ENCODE data around the gene C3orf20. TPM values are rescaled to one million over a fixed set of nuclear protein-coding genes. Genes with fewer than 3 reads are reported as not detected.

The C3orf20 gene
- total RNA-seq, 2 experiments from 2014 or later, result 0.20 to 0.23 TPM

DNA sequence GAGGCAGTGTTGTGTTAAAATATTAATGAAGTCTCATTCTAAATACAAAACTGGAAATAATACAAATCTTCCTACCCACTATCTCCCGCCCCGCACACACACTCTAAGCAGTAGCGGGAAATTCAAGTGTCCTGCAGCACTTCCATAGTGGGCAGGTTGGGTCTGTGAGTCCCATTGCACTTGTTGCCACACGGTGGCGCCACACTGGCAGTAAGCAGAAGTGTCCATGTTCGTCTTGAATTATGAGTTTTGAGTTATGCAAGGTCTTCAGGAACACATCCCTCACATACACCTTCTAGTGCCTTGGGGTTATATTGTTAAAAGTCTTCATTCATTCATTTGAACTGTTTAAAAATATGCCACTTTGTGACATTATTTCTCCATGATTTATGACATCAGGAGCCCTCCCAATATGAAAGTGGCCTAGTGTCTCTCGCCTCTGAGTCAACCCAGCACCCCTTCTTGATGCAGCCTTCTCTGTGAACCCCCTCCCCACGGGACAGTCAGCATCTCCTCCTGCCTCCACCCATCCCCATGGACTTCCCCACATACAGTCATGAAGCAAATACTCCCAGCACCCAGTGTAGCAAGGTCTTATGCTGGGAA lies 41.0 kb upstream of the C3orf20 start:
- CTCF ChIA-PET, result interaction anchor here (1.0 to 1.9 kb wide), 9 partner anchors 11 to 289 kb away, joined by 3 to 8 read pairs (median 3); partner anchors contain the start of gene CCDC174
- H3K27me3 Mint-ChIP-seq, result peaks cover 29% of the 10 kb centered on the region
- H3K27ac Mint-ChIP-seq, result no peak overlapping the region
- DNase-seq (peak; percentile 71), ATAC-seq (peak; percentile 86)
- no peak overlapping the region for H3K4me3 Mint-ChIP-seq
- intact Hi-C loops (cut with micrococcal nuclease), result loop anchor here (5.0 kb wide), 1 partner anchor 288 kb away; no protein-coding TSS in a partner anchor
- TF ChIP-seq, protein P1, sequence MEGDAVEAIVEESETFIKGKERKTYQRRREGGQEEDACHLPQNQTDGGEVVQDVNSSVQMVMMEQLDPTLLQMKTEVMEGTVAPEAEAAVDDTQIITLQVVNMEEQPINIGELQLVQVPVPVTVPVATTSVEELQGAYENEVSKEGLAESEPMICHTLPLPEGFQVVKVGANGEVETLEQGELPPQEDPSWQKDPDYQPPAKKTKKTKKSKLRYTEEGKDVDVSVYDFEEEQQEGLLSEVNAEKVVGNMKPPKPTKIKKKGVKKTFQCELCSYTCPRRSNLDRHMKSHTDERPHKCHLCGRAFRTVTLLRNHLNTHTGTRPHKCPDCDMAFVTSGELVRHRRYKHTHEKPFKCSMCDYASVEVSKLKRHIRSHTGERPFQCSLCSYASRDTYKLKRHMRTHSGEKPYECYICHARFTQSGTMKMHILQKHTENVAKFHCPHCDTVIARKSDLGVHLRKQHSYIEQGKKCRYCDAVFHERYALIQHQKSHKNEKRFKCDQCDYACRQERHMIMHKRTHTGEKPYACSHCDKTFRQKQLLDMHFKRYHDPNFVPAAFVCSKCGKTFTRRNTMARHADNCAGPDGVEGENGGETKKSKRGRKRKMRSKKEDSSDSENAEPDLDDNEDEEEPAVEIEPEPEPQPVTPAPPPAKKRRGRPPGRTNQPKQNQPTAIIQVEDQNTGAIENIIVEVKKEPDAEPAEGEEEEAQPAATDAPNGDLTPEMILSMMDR (IDR thresholded peaks at IDR 0.05), result peak; percentile 79
- H3K36me3 Mint-ChIP-seq (ENCODE audit: low read depth), result no peaks in the 10 kb centered on the region
- POLR2A ChIA-PET, result no interaction called here
- no peaks in the 10 kb centered on the region for H3K4me1 Mint-ChIP-seq (ENCODE audit: low read depth)
- no peaks in the 10 kb centered on the region for H3K9me3 Mint-ChIP-seq

DNA sequence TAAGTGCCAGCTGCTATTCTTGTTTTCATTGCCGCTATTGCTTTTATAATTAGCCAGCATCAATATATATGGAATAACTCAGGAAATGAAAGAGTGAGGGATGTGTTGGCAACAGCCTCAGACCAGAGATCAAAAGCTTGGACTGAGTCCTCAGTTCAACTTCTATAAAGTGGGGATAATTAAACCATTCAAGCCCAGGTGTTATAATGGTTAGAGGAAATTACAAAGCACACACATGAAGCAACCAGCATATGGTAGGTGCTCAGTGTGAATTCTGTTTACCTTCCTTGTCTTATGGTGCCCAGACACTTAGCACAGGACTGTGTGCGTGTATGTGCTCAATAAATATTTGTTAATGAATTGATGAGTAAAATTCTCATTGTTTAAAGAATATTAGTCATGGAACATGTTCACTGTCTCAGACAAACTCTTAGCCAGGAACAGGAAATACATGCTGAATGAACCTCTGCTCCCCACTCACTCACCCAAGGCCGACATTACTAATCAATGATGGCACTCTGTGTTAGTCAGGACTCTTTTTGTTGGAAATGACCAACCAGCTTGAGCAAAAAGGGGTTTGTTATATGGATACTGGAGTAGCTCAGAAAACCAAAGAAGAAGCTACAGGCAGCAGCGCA lies 40.1 kb upstream of the C3orf20 start:
- DNase-seq (no peak), ATAC-seq (no peak)
- ChIA-PET POLR2A (no interaction called here), CTCF (interaction anchor here (1.0 to 3.0 kb wide), 9 partner anchors 12 to 288 kb away, joined by 3 to 15 read pairs (median 3); no protein-coding TSS in a partner anchor)
- Mint-ChIP-seq H3K27me3 (peaks cover 31% of the 10 kb centered on the region), H3K4me3 (no peak overlapping the region), H3K4me1 (ENCODE audit: low read depth) (no peaks in the 10 kb centered on the region), H3K9me3 (no peaks in the 10 kb centered on the region), H3K36me3 (ENCODE audit: low read depth) (no peaks in the 10 kb centered on the region), H3K27ac (no peak overlapping the region)
- intact Hi-C loops (cut with micrococcal nuclease), result loop anchor here (5.0 kb wide), 1 partner anchor 287 kb away; no protein-coding TSS in a partner anchor
- TF ChIP-seq, protein P1 (IDR thresholded peaks at IDR 0.05), result no peak

DNA sequence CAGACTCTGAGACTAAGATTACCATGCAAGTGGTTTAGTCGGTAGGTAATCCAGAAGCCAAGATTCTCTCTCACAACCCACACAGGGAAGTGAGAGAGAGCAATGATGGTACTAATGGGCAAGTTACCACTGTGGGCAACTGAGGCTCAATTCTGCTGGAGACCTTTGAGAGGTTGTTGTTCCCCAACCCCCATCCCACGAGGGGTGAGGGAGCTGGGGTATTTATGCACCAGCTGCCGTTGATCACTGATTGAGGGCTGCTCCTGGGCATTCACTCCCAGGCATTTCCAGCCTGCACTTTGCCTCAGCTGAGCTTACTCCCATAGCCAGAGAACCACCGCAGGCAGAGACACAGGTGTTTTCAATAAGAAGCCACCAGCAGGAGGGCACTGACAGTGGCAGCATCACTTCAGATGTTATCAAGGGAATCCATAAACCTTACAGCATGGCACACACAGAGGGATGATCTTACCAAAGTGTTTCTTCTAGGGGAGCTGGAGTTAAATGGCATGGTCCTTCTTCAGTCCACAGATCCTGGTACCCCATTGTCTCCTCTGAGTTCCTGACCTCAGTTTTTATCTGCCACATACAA lies 38.3 kb upstream of the C3orf20 start:
- CTCF ChIA-PET, result interaction anchor here (1.1 to 3.0 kb wide), 4 partner anchors 11 to 285 kb away, joined by 3 to 15 read pairs (median 4); partner anchors contain the start of gene CCDC174
- H3K4me3 Mint-ChIP-seq, result no peak overlapping the region
- intact Hi-C loops (cut with micrococcal nuclease), result no loop called here
- TF ChIP-seq, protein P1 (IDR thresholded peaks at IDR 0.05), result no peak
- H3K36me3 Mint-ChIP-seq (ENCODE audit: low read depth), result no peaks in the 10 kb centered on the region
- H3K9me3 Mint-ChIP-seq, result no peaks in the 10 kb centered on the region
- no peak for DNase-seq
- H3K27me3 Mint-ChIP-seq, result peaks cover 35% of the 10 kb centered on the region
- no peak overlapping the region for H3K27ac Mint-ChIP-seq
- H3K4me1 Mint-ChIP-seq (ENCODE audit: low read depth), result no peaks in the 10 kb centered on the region
- POLR2A ChIA-PET, result no interaction called here
- ATAC-seq, result no peak

DNA sequence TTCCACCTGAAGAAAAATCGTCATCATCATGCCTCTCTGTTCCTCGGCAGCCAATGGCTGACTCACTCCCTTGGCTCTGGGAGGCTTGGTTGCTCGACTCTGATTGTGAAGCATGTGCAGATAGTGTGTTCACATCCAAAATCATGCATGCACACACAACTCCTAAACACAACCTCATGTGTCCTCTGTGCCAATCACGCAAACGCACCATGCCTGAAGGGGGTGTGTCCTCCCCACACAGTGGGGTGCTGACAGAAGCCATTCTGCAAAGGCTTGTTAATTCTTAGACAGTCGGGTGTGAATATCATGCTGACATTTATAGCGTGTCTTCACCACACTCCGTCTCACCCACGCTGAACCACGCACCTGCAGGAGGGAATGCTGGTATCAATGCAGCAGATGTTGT lies 34.8 kb upstream of the C3orf20 start:
- no peaks in the 10 kb centered on the region for H3K4me1 Mint-ChIP-seq (ENCODE audit: low read depth)
- peaks cover 33% of the 10 kb centered on the region for H3K27me3 Mint-ChIP-seq
- H3K9me3 Mint-ChIP-seq, result no peaks in the 10 kb centered on the region
- ChIA-PET POLR2A (no interaction called here), CTCF (interaction anchor here (0.7 to 1.4 kb wide), 2 partner anchors 10 to 715 kb away, joined by 3 read pairs; no protein-coding TSS in a partner anchor)
- intact Hi-C loops (cut with micrococcal nuclease), result no loop called here
- TF ChIP-seq, protein P1 (IDR thresholded peaks at IDR 0.05), result no peak
- no peak for ATAC-seq
- no peak overlapping the region for H3K4me3 Mint-ChIP-seq
- H3K36me3 Mint-ChIP-seq (ENCODE audit: low read depth), result no peaks in the 10 kb centered on the region
- DNase-seq, result no peak
- H3K27ac Mint-ChIP-seq, result no peak overlapping the region

DNA sequence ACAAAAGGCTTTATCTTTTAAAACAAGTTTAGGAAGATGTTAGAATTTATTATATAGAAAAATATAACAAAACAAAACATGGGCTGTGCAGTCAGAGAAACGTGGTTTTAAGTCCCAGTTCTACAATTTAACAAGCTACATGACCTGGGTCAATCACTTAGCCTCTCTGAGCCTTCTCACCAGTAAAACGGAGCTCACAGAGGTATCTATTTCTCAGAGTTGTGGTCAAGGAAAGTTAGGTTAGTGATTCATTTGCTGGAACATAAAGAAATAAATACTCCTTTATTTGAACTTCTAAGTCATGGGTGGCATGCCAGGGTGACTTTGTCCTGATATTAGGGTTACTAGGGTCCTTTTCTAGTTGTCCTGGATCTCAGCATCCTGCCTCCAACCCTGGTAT lies 34.2 kb upstream of the C3orf20 start:
- no peak overlapping the region for H3K27ac Mint-ChIP-seq
- TF ChIP-seq, protein P1 (IDR thresholded peaks at IDR 0.05), result no peak
- no peak for ATAC-seq
- intact Hi-C loops (cut with micrococcal nuclease), result no loop called here
- H3K27me3 Mint-ChIP-seq, result peaks cover 29% of the 10 kb centered on the region
- H3K9me3 Mint-ChIP-seq, result no peaks in the 10 kb centered on the region
- ChIA-PET CTCF (no interaction called here), POLR2A (no interaction called here)
- H3K4me1 Mint-ChIP-seq (ENCODE audit: low read depth), result no peaks in the 10 kb centered on the region
- H3K4me3 Mint-ChIP-seq, result no peak overlapping the region
- no peak for DNase-seq
- H3K36me3 Mint-ChIP-seq (ENCODE audit: low read depth), result no peaks in the 10 kb centered on the region

All from activated CD8-positive, alpha-beta T cell treated with anti-CD3 and anti-CD28 coated beads for 36 hours (primary cell).